GM21825 (cell line): Measurements from ENCODE around the gene TOPBP1.
"Not testable (repeated sequence)": the region's sequence is repeated elsewhere in the genome, so short reads cannot be mapped to it uniquely, and the experiment has no call there.

ENCODE experiments used
- ATAC-seq: cut with Tn5 transposase; IDR thresholded peaks from one replicate; pipeline ENCODE4 v1.9.1; 2021; ENCODE audit warnings: mild to moderate bottlenecking, moderate library complexity; ENCODE audit not compliant: unreplicated experiment

TOPBP1 gene

GRCh38 chr3:133661454-133662277 lies at the start of gene TOPBP1:
TOPBP1 (minus strand) TSS chr3:133661941; CDS start chr3:133661127, 814 bp downstream.
- ATAC-seq: peak; percentile 92

GRCh38 chr3:133711013-133711412 lies 49.3 kb upstream of the TOPBP1 start:
- ATAC-seq: no peak

DNA sequence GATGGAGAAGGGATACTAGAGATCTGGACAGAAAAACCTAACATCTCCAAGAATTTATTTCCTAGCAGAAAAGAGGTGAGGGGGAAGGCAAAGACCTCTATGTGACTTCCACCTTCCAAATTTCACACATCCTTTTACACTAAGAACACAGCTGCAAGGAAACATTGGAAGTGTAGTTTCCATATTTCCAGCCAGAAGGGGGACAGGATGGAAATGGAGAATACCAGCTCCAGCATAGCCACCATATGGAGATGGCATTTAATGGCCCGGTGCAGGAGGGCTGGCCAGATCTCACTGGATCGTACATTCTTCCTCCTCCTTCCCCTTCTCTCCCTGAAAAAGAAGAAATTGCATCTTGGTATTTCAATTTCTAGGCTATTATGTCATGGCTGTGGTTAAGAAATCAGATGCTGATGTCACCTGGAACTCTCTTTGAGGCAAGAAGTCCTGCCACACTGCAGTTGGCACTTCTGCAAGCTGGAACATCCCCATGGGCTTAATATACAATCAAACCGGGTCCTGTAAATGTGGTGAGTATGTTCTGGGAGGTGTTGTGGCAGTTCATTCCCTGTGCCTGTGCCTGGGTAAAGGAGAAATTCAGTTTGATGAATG lies 47.5 kb upstream of the TOPBP1 start:
- no peak for ATAC-seq

DNA sequence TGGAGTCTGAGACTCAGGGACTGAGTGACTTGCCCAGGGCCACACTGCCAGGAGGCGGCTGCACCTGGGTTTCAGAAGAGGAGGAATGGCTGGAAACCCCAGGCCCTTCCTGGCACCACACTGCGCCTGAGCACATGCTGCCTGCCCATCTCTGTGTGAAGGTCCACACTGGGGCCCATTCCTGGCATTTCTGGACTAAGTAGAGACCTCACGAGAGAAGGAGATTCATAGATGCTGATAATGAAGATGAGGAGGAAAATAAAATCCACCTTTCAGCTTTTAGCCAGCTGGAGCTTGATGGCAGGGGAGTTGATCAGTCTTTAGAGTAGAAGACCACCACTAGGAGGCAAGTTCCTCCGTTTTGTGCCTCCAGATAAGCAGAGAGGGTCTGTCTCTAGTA lies 44.3 kb upstream of the TOPBP1 start:
- ATAC-seq: no peak

DNA sequence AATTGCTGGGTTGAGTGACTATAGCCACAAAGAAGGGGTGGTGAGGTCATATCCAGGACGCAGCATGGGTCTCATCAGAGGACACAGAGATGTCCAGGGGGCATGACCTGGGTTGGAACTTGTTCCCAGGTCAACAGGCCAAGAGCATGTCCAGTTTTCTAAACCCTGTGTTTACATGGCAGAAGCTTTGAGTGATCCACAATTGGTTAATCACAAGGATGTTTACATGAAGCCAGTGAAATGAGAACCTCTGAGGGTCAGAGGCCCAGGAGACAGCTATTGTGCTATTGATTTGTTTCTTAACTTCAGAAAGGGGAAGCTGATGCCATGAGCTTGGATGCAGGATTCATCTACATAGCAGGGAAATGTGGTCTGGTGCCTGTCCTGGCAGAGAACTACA lies 42.2 kb upstream of the TOPBP1 start:
- no peak for ATAC-seq

- no peak for ATAC-seq
These were observed 40.0 kb upstream of the TOPBP1 start for GRCh38 chr3:133701435-133702358.

DNA sequence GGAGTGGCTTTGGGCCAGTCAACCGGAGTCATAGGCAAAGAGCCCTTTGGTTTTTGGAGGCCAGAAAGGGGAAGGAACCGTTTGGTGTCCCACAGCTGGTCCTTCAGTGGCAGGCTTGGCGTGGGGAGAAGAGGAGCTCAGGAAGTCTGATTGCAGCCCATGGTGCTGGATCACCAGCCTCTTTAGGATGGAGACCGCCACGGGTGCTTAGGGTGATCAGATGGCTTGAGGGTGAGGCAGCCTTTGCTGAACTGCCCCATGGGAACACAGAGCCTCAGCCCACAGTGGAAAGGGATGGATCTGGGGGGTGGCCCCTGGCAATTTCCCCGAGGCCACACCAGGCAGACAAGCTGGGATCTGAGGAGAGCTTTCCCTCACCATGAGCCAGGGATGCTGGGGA lies 38.6 kb upstream of the TOPBP1 start:
- ATAC-seq: no peak

GRCh38 chr3:133699903-133700302 lies 38.2 kb upstream of the TOPBP1 start:
- no peak for ATAC-seq

DNA sequence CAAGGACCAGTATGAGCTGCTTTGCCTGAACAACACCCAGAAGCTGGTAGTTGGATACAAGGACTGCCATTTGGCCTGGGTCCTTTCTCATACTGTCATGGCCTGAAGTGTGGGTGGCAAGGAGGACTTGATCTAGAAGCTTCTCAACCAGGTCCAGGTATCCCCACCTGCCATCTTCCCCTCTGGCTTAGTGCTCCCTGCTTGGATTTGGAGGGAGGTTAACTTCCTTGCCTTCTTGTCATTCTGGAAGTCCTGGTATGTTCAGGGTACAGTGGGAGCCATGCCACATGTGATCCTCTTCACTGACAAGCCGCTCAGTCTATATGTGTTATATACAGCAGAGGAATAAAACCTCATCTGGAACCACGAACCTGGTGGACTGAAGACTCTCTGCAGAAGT lies 37.7 kb upstream of the TOPBP1 start:
- ATAC-seq: no peak

DNA sequence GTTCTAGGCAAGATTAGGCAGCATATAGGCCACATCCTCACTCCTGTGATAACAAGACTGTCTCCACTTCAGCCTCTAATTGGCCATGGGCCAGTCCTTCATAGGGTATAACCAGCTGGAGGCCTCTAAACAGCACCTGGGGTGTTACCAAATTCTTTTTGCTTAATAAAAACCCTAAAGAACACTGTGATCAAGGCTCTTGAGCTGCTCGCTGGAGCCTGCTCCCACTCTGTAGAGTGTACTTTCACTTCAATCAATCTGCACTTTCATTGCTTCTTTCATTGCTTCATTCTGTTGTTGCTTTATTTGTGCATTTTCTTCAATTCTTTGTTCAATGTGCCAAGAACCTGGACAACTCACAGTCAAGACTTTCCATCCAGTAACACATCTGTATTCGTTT lies 36.2 kb upstream of the TOPBP1 start:
- ATAC-seq: no peak

DNA sequence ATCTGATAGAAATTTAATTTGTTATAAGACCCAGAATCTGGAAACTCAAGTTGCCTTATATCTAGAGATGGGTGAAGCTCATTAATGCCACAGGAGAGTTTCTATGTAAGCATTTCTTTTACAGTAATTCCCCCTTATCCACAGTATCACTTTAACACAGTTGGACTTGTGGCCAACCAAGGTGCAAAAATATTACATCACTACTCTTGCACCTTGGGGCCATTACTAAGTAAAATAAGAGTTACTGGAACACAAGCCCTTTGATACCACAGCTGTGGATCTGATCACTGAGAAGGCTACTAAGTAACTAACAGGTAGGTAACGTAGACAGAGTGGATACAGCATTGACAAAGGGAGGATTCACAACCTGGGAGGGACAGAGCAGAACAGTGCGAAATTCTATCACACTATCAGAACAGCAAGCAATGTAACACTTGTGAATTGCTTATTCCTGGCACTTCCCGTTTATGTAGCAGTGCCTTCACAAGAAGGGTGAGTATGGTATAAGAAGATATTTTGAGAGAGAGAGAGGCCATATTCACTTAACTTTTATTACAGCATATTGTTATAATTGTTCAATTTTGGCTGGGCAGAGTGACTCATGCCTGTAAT lies 33.9 kb upstream of the TOPBP1 start:
- no peak for ATAC-seq

DNA sequence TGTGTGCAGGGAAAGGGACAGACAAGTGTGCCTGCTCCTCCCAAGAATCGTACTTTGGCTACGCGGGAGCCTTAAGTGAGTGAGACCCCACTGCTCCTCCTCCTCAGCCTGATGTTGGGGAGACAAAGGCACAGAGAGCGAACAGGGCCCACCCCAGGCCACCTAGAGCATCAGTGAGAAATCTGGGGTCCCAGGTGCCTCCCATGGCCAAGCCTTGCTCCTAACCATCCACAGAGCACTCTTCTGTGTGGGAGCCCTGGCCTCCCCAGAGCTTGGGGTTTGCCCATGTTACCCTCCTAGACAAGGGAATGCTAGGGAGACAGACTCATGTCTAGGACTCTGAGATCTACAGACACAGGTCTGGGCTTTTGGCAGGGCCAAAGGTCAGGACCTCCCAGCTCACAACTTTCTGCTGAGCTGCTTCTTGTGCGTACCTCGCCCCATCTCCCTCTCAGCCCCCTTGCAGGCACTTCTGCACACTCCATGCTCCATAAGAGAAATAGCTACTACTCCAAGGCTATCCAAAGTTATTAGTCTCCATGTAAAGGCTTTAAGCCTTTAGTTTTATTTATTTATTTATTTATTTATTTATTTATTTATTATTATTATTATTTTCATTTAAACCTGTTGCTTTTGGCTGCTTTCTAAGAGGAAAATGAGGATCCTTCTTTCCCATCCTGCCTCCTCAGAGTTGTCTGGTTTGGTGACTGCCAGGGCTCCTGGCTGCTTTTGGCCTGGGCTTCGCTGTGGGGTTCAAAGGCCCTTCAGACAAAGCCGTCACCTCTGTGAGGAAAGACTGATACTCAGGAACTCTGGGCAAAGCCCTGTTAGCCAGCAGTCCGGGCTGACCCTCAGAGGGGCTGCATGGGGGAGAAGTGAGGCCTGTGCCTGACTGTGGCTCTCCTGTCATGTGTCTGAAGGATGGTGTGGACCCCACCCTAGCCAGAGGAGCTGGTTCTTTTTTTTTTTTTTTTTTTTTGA lies 32.8 kb upstream of the TOPBP1 start:
- no peak for ATAC-seq

GRCh38 chr3:133693821-133694220 lies 32.1 kb upstream of the TOPBP1 start:
- no peak for ATAC-seq

DNA sequence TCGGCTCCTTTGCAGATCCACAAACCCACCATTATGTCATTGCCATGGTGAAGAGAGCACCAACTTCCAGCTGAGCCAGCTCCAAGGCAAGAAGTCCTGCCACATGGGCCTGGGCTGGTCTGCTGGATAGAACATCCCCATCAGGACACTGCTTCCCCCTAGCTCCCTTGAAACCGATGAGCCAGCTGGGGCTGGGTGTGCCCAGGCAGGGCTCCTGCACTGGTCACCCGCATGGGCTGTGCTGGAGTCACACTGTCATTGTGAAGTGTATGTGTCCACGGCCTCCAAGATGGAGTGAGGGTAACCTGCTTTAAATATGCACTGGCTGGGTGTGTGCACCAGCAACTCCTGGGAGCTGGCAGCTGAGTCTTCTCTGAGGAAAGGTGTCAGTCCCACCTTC lies 31.0 kb upstream of the TOPBP1 start:
- ATAC-seq: no peak

DNA sequence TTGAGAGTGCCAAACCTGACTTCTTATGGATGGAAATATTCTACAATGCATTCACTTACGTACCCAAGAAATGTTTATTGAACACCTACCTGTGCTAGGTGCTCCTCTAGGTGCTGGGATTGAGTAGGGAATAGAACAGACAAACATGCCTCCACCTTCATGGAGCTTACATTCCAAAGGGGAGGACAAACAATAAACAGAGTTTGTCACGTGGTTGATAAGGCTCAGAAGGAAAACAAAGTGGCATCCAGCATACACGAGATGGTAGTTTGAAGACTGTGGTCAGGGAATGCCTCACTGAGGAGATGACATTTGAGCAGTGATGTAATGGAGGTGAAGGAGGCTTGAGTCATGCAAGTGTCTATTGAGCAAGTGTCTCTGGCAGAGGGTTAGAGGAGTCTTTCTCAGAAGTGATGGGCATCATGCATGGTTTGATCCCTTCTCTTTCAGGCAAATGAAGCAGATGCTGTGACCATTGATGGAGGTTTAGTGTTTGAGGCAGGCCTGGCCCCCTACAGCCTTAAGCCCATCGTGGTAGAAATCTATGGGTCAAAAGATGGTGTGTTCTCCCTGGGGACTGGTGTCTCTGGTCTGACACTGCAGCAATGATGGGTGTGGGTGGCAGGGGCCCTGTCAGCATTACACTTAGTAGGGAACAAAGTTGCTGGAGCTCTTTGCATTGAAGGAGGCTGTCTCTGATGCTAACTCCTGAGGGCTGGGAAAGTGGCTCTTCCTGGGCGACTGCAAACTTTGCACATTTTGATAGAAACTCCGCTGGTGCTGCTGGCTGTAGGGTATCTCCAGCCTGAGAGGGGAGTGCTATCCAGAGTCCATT lies 29.7 kb upstream of the TOPBP1 start:
- ATAC-seq: no peak

DNA sequence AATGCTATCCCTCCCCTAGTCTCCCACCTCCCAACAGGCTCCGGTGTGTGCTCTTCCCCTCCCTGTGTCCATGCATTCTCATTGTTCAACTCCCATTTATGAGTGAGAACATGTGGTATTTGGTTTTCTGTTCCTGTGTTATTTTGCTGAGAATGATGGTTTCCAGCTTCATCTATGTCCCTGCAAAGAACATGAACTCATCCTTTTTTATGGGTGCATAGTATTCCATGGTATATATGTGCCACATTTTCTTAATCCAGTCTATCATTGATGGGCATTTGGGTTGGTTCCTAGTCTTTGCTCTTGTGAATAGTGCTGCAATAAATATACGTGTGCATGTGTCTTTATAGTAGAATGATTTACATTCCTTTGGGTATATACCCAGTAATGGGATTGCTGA lies 16.3 kb upstream of the TOPBP1 start:
- not testable (repeated sequence) for ATAC-seq

- no peak for ATAC-seq
These were observed 14.8 kb upstream of the TOPBP1 start for GRCh38 chr3:133676336-133677118.

DNA sequence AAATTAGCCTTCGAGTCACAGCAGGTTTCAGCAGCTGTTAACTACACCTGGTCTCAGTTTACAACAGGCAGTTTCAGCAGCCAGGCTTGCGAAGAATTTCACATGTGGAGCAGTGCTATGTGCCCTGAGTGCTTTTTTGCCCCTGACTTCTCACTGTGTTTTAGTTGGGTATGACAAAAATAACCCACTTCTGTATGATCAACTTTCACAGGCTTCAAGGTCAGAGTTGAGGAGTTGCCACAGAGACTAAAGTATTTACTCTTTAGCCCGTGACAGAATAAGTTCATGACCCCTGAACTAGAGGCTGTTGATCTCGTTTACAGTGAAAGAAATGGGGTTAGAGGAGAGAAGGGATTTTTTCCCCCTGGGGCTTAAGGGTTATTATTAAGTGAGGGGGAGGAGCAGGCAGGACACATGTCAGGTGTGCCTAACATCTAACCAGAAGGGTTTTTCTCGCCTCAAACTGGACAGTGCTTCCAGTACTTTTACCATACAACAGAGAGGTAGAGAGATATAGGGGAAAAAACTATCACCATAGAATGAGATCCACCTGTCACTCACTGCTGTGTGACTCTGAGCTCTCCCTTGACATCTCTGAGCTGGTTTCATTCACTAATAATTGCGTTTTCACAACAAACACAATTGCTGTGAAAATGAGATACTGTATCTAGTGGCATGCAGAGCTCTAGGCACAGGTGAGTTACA lies 14.0 kb upstream of the TOPBP1 start:
- peak; percentile 82 for ATAC-seq
